Lower leg skin (tissue), 4 donors: ENCODE data around the gene FBXO2. TPM values are rescaled to one million over a fixed set of nuclear protein-coding genes. Genes with fewer than 3 reads are reported as not detected.

Experiments
- DNase-seq, 2 donors: peaks; one replicate each; pipeline ENCODE4 v3.0.0-alpha.2; 2019; ENCODE audit warnings: low spot score in 2 of 2
- H3K4me3 ChIP-seq: fragments of 200-600 bp; sonication (generic); 2 replicates; pipeline ENCODE4 v1.5.1; 2017; ENCODE audit warnings: mild to moderate bottlenecking, low read depth; ENCODE audit not compliant: poor library complexity, severe bottlenecking
- CTCF ChIP-seq, 3 donors: fragments of 450-650 bp; IDR thresholded peaks; one replicate each; pipeline ENCODE4 v1.5.1; 2016; ENCODE audit warnings: antibody characterized with exemption in 3 of 3, mild to moderate bottlenecking in 3 of 3, moderate library complexity in 2 of 3
- POLR2A ChIP-seq, 2 donors: fragments of 450-650 bp; IDR thresholded peaks; one replicate each; pipeline ENCODE4 v1.6.1; 2016 to 2017; ENCODE audit warnings: antibody characterized with exemption in 2 of 2, mild to moderate bottlenecking in 1 of 2, moderate library complexity in 1 of 2
- WGBS, 2 donors: methylation state at CpG; one replicate each; pipeline ENCODE4 v1.1.5; 2018; 5-methylcytosine and 5-hydroxymethylcytosine counted together
- intact Hi-C: fragments of 100-400 bp; cut with DNase I; formaldehyde crosslinking; loops from one replicate; pipeline ENCODE4 v1.15.0; 2023; ENCODE audit warnings: low total_unique reads
- total RNA-seq, 4 donors: library from RNA; depleted of rRNA; stranded (reverse); fragments of >200 nt; gene quantifications; one replicate each; pipeline ENCODE4 v1.1.0, GENCODE V29; 2016

The FBXO2 gene
- total RNA-seq, 4 donors from 2014 or later: 9.1 to 19.5 (median 14.9) TPM

DNA sequence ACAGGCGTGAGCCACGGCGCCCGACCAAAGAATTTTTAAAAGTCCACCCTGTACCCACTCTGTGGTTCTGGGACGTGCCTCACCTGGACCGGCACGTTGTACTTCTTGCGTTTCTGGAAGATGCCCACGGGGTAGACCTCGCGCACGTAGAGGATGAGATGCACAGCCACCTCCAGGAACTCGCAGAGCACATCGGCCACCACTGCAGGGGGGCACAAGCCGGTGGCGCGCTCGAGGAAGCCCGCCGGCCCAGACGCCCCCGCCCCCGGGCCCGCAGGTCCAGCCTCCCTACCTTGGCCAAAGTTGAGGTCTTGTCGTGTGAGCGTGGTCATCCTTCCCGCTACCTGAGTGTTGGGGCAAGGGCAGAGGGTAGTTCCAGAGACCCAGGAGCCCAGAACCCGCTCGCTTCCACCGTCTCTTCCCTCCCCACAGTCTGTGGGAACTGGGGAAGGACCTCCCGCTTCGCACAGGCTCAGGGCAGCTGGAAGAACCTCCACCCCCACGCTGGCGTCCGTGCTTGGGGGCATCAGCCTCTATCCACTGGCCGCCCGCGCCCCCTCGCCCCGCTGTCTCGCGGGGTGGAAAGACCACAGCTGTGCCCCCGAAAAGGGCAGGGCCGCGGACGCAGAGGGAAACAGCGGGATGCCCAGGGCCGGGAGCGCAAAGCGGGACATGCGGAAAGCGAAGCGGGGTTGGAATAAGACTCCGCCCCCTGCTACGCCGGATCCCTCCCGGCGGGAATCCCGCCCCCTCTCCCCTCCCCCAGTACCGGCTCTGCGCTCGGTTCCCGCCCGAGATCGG is 26.2 kb upstream of the FBXO2 start:
- 4 to 11% methylated on average over 40 to 58 of the region's 65 CpGs for WGBS, 2 donors
- peak in 1 of 2 donors; percentile 88 for DNase-seq
- TF ChIP-seq CTCF (IDR thresholded peaks at IDR 0.05) (no peak), POLR2A (IDR thresholded peaks at IDR 0.05) (no peak)
- H3K4me3 ChIP-seq: peak overlapping the region; percentile 68
- intact Hi-C loops: no loop called here

- no peak for DNase-seq
- no peak overlapping the region for H3K4me3 ChIP-seq
- 95 to 98% methylated on average over 2 of the region's 2 CpGs for WGBS, 2 donors
- intact Hi-C loops: no loop called here
- TF ChIP-seq POLR2A (IDR thresholded peaks at IDR 0.05): no peak
- no peak for TF ChIP-seq CTCF (IDR thresholded peaks at IDR 0.05)
Observed at GRCh38 chr1:11678442-11678841, 24.2 kb upstream of the FBXO2 start.

DNA sequence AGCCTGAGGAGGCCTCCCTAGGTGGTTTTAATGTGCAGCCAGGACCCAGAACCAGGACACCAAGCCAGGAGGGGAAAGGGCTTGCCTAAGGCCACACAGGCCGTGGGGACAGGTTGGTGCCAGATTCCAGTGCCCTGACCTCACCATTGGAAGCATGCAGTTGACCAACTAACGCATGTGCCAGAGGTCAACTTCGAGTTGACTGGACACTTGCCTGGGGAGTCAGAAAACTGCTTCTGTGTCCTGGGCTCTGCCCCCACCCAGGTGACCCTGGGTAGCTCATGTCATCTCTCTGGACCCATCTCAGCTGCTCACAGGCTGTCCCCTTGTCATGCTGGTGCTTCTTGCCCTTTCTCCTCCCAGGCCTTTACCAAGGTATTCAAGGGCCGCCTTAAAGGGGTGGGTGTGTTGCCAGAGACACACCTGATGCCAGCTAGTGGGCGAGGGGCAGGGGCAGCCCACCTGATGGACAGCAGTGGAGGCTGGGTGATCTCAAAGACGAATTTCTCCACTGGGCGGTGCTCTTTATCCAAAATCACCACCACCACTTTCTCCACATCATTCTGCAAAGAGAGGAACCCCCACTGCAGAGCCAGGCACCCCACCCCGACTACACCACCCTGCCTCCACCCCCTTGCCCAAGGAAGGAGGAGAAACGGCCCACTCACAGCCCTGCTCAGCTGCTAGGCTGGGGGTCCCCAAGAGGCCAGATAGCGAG is 22.3 kb upstream of the FBXO2 start:
- 80 to 84% methylated on average over 10 of the region's 10 CpGs for WGBS, 2 donors
- intact Hi-C loops: no loop called here

DNA sequence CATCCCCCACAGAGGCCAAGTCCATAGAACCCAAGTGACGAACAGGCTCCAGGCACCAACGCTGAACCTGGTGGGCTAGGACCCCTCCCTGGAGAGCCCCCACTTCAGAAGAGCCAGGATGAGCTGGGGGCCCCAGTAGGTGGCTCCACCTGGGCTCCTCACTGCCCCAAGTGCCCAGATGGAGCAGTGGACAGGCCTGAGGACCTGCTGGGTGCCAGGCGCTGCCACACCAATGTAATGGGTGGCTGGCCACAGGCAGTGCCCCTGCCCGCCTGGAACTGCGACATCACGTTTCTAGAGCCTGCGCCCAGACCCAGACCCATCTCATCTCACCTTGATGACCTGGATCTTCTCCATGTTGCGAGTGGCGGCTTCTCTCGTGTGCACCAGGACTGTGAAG is 21.1 kb upstream of the FBXO2 start:
- no peak overlapping the region for H3K4me3 ChIP-seq
- DNase-seq: no peak
- TF ChIP-seq POLR2A (IDR thresholded peaks at IDR 0.05): no peak
- TF ChIP-seq CTCF (IDR thresholded peaks at IDR 0.05): no peak
- intact Hi-C loops: no loop called here
- 92 to 96% methylated on average over 8 to 10 of the region's 10 CpGs for WGBS, 2 donors

More for the DNA sequence above, 22.3 kb upstream of the FBXO2 start:
- no peak for DNase-seq
- no peak overlapping the region for H3K4me3 ChIP-seq
- TF ChIP-seq CTCF (IDR thresholded peaks at IDR 0.05) (no peak), POLR2A (IDR thresholded peaks at IDR 0.05) (no peak)

DNA sequence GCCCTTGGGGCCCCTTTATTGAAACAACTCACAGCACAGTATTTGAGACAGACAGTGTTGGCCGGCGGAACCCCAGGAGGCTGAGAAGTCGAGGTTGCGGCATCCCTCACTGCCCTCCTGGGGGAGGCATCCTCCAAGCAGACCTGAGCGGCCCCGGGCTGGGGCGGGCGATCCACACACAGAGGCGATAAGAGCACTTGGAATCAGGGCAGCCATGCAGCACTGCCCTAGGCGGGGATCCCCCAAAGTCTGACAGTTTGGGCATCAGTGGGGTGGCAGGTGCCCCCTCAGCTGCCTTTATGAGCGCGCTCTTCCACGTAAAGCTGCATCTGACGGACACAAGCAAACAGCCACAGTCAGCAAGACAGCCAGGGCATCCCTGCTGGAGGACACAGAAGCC is 20.3 kb upstream of the FBXO2 start:
- WGBS, 2 donors: 95 to 96% methylated on average over 14 of the region's 14 CpGs
- no peak for DNase-seq
- intact Hi-C loops: no loop called here
- no peak overlapping the region for H3K4me3 ChIP-seq
- TF ChIP-seq POLR2A (IDR thresholded peaks at IDR 0.05) (no peak), CTCF (IDR thresholded peaks at IDR 0.05) (no peak)
